Measurements from ENCODE around the gene ROCK2. TPM values are rescaled to one million over a fixed set of nuclear protein-coding genes. Genes with fewer than 3 reads are reported as not detected.

Gene ROCK2
- total RNA-seq, 1 donor from 2014 or later = 37.1 TPM

- DNase-seq (ENCODE audit: low read depth in 2 of 2) = peak in 1 of 2 donors; percentile 27
Observed at GRCh38 chr2:11367170-11367730, 22.8 kb upstream of the ROCK2 start.

GRCh38 chr2:11366326-11366741, 21.9 kb upstream of the ROCK2 start:
- DNase-seq (ENCODE audit: low read depth in 2 of 2) = no peak

- DNase-seq (ENCODE audit: low read depth in 2 of 2) = no peak
Observed at GRCh38 chr2:11365096-11365879, 20.9 kb upstream of the ROCK2 start.

DNA sequence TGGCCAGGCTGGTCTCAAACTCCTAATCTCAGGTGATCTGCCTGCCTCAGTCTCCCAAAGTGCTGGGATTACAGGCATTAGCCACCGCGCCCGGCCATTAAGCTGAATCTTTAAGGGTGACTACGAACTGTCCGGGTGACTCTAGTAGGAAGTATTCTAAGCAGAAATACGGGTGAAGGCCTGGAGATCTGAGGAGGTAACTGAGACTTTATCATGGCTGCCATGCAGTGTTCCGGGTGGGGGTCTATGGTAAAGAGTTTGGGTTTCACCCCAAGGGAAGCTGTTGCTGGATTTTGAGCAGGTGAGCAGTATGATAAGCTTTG, 20.1 kb upstream of the ROCK2 start:
- DNase-seq (ENCODE audit: low read depth in 2 of 2) = no peak

GRCh38 chr2:11363868-11364564, 19.6 kb upstream of the ROCK2 start:
- no peak for DNase-seq (ENCODE audit: low read depth in 2 of 2)

DNA sequence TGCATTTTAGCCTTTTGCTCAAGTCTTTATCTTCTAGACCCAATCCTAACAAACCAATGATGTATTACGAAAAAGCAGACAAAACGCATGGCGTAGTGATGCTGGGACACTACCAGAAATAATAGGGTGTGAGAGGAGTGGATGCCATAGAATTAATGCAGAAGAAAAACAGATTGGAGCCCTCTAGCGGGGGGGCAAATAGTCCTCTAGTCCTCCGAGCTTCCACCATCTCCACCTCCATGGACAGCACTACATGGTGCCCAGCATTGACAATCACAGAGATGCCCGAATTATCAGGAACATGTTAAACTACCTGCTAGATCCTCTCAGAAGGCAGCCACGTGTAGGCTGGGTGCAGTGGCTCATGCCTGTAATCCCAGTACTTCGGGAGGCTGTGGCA, 15.4 kb upstream of the ROCK2 start:
- DNase-seq (ENCODE audit: low read depth in 2 of 2) = no peak

DNA sequence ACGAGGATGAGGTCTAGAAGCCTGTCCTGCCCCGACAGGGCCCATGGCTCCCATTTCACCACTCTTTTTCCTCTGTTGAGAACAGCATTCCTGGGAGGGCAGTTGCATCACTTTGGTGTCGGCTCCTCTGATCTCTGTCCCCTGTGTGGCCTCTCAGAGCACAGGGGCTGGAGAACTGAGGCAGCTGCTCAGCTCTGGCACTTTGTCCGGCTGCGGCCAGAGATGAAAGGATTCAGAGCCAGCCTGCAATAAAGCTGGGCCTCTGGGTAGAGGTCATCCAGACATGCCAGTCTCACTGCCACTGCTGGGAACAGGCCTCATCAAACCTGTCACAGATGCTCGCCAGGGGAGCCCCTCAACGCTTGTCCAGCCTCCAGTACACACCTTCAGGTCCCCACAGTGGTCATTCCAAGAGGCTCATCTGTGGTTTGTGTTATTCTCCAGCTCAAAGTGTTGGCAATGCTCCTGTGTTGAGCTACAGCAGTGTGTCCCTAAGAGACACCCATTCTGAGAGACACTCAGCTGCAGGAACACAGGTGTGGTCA, 13.1 kb upstream of the ROCK2 start:
- no peak for DNase-seq (ENCODE audit: low read depth in 2 of 2)

DNA sequence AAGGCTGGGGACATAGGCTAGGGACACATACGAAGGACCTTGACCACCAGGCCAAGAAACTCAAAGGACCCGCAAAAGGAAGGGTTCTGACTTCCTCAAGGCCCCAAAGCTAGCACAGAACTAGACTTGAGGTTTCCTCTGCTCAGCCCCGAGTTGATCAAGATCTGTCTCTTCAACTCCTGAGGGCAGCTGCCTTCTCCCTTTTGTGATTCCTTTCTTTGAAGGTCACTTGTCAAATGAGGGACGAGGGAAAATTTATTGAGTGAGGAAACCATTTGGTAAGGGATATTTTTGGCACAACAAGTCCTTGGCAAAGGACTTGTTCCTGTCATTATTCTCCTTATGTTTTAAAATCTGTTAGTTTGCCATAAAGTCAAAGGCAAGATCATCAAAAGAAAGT, 12.3 kb upstream of the ROCK2 start:
- peak in 1 of 2 donors; percentile 21 for DNase-seq (ENCODE audit: low read depth in 2 of 2)

DNA sequence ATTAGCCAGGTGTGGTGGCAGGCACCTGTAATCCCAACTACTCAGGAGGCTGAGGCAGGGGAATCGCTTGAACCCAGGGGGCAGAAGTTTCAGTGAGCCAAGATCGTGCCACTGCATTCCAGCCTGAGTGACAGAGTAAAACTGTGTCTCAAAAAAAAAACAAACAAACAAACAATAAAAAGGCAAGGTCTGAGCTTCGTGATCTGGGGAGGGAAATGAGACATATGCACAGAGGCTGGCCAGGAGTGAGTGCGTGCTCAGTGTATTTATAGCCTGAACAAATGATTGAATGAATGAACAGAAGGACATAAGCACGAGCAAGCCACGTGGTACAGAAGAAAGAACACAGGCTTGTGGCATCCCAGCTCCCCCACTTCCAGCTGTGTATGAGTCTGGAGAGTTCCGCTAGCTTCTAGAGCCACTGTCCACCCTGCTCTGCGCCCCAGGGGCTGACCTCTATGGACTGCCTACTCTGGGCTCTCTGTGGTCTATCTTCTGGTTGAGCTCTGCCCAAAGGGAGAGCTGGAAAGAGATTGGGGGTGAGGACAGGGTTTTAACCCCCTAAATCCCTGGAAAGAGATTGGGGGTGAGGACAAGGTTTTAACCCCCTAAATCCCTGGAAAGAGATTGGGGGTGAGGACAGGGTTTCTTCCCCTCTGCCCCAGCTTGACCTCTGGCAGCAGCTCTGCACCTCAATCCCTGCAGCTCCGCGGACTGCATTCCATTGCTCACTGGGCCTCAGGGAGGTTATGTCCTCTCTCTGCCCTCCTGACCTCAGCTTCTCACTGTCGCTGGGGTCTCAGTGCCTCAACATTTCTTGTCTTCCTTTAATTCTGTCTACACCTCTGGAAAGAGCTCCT, 11.0 kb upstream of the ROCK2 start:
- DNase-seq (ENCODE audit: low read depth in 2 of 2) = no peak

DNA sequence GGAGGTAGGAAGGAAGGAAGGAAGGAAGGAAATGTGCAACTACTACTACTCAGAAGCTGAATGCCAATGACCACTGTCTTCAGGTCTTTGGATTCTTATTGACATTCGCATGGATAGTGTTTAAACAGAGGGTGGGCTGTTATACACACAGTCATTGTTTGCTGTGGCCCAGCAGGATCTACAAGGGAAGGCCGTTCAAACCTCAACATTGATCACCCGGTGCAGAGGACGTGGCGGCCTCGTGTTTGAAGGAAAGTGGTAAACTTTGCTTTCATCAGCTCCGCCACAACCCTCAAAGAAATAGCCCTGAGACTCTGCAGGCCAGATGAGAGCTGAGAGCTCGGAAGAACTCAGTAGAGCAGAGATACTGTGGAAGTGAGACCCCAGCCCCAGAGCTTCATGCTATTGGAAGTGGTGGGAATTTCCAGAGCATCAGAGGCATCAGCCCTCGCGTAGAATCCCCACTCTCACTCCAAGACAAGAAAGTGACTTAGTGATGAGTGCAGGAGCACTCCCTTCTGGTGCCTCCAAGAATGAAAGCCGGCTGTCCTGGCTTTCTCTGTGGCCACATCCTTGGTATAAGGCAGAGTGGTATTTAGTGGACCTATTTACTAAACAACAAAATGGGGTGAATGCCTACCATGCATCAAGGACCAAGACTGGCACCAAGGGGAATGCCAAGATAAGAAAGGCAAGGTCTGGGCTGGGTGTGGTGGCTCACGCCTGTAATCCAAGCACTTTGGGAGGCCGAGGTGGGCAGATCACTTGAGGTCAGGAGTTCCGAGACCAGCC, 10.1 kb upstream of the ROCK2 start:
- no peak for DNase-seq (ENCODE audit: low read depth in 2 of 2)

- DNase-seq (ENCODE audit: low read depth in 2 of 2) = peak in 1 of 2 donors; percentile 27
Observed at GRCh38 chr2:11352781-11353537, 8.5 kb upstream of the ROCK2 start.

DNA sequence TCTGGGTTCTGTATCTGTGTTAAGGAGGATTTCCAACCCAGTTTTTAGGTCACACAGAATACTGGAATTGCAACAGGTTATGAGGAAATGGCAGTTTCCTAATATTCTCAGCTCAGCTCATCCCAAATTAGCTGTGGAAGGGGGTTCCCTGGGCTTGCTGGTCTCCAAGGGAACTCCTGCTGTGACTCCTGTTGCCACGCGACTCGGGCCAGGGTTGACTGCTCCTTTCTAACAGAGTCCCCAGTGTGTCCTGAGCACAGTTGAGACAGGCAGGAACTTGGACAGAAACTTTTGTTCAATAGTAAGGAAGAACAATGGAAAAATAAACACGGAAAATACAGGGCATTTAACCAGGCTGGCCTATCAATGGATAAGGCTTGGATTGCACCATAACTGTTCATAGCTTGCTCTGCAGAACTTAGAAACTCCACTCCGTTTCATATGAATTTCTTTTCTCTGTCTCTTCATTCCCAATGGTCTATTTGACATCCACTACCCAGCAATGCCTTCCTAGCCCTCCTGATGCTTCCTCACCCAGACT, 3.8 kb upstream of the ROCK2 start:
- DNase-seq (ENCODE audit: low read depth in 2 of 2) = peak; percentile 4 to 91

DNA sequence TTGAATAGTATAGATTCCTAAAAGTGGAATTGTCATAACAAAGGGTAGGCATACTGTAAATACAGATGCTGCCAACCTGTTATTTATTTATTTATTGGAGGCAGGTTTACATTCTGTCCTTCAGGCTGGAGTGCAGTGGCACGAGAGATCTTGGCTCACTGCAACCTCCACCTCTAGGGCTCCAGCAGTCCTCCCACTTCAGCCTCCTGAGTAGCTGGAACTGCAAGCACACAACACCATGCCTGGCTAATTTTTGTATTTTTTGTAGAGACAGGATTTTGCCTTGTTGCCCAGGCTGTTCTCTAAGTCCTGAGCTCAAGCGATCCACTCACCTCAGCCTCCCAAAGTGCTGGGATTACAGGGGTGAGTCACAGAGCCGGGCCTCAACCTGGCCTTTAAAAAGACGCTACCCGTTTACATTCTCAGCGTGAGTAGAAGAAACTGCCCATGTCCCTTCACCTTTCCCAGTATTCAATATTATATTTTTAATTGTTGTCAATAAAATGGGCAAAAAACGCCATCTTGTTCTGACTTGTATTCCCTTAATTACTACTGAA, 3.0 kb upstream of the ROCK2 start:
- DNase-seq (ENCODE audit: low read depth in 2 of 2) = no peak

GRCh38 chr2:11346023-11346482, 1.6 kb upstream of the ROCK2 start:
- peak in 1 of 2 donors; percentile 26 for DNase-seq (ENCODE audit: low read depth in 2 of 2)

DNA sequence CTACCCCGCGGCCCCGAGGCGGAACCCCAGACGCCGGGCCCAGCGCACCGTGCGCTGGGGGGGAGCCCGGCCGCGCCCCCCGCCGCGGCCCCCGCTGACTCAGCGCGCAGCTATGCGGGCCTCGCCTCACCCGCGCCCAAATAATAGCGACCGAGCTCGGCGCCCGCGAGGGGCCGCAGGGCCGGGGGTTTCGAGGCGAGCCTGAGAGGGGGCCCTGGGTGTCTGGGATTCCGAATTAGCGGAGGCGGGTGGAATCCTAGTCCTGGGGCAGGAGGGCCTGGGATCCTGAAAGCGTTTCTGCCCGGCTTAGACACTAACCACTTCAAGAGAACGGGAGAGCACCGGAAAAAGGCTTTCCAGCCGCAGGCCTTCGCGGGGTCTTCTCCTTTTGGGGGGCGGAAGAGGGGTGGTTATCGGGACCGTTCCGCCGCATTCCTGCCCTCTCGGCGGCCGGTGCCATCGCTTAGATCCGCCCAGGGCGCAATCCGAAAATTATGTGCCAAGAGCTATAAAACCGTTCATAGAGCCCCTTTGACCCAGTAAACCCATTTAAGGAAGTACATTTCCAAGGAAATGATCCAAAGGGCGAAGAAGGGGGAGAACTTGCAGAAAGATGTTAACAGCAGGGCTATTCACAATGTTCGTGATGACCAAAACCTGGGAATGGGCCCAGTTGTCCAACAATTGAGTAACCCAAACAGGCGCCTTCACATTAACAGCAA, 681 bp upstream of the ROCK2 start:
- peak; percentile 67 for DNase-seq (ENCODE audit: low read depth in 2 of 2)

- DNase-seq (ENCODE audit: low read depth in 2 of 2) = peak; percentile 43 to 68
Observed at GRCh38 chr2:11343650-11344341, 640 bp downstream of the ROCK2 start.

- DNase-seq (ENCODE audit: low read depth in 2 of 2) = no peak
Observed at GRCh38 chr2:11343368-11343649, 1.1 kb downstream of the ROCK2 start.

All from lung microvascular endothelial cell (primary cell).